Neural cell (in vitro differentiated cells): Measurements from ENCODE around the gene CFTR. TPM values are rescaled to one million over a fixed set of nuclear protein-coding genes. Genes with fewer than 3 reads are reported as not detected.

ENCODE experiments used
- H2AFZ ChIP-seq: fragments of 200-600, 300-800 bp; sonication (generic), shearing (Covaris generic); 2 replicates; pipeline ENCODE4 v1.6.0; 2014; ENCODE audit warnings: low read depth, mild to moderate bottlenecking, antibody characterized with exemption, low read length, moderate library complexity
- H3F3A ChIP-seq: fragments of 200-600 bp; shearing (Covaris generic); 2 replicates; pipeline ENCODE4 v1.6.1; 2016; ENCODE audit warnings: mild to moderate bottlenecking, moderate library complexity, mixed read lengths, antibody characterized with exemption, low read length; ENCODE audit not compliant: insufficient read depth, poor library complexity, severe bottlenecking
- H3K27ac ChIP-seq: fragments of 200-600, 300-800 bp; sonication (generic), shearing (Covaris generic); 2 replicates; pipeline ENCODE4 v1.5.1; 2014; ENCODE audit warnings: mild to moderate bottlenecking, low read length, moderate library complexity
- H3K27me3 ChIP-seq: fragments of 300-800, 200-600 bp; sonication (generic), shearing (Covaris generic); 2 replicates; pipeline ENCODE4 v1.6.0; 2014; ENCODE audit warnings: mild to moderate bottlenecking, low read depth, low read length, moderate library complexity; ENCODE audit not compliant: insufficient read depth
- H3K36me3 ChIP-seq: fragments of 300-800, 200-600 bp; sonication (generic), shearing (Covaris generic); 2 replicates; pipeline ENCODE4 v1.5.1; 2014; ENCODE audit warnings: mild to moderate bottlenecking, antibody characterized with exemption, low read length, moderate library complexity; ENCODE audit not compliant: insufficient read depth
- H3K4me2 ChIP-seq: fragments of 300-800, 200-600 bp; sonication (generic), shearing (Covaris generic); 2 replicates; pipeline ENCODE4 v1.6.0; 2014; ENCODE audit warnings: mild to moderate bottlenecking, low read length
- H3K4me3 ChIP-seq: fragments of 300-800, 200-600 bp; sonication (generic), shearing (Covaris generic); 2 replicates; pipeline ENCODE4 v1.5.1; 2014; ENCODE audit warnings: mild to moderate bottlenecking, low read length, moderate library complexity
- H3K79me2 ChIP-seq: fragments of 200-600 bp; shearing (Covaris generic); replicated peaks from 2 replicates; pipeline ENCODE4 v1.6.0; 2014; ENCODE audit warnings: mild to moderate bottlenecking, low read length, moderate library complexity; ENCODE audit not compliant: insufficient read depth
- H3K9ac ChIP-seq: fragments of 300-800, 200-600 bp; sonication (generic), shearing (Covaris generic); 2 replicates; pipeline ENCODE4 v1.6.1; 2016; ENCODE audit warnings: mild to moderate bottlenecking, low read length, mixed read lengths
- H3K9me2 ChIP-seq: fragments of 200-600 bp; shearing (Covaris generic); 2 replicates; pipeline ENCODE4 v1.6.1; 2016; ENCODE audit warnings: mild to moderate bottlenecking, low read length, mixed read lengths; ENCODE audit not compliant: insufficient read depth
- H3K9me3 ChIP-seq: fragments of 200-600, 300-800 bp; sonication (generic), shearing (Covaris generic); 2 replicates; pipeline ENCODE4 v1.6.1; 2016; ENCODE audit warnings: mild to moderate bottlenecking, mixed run types, low read length, moderate library complexity, mixed read lengths
- H4K20me1 ChIP-seq: fragments of 200-600 bp; shearing (Covaris generic); 2 replicates; pipeline ENCODE4 v1.6.1; 2016; ENCODE audit warnings: mild to moderate bottlenecking, mixed run types; ENCODE audit not compliant: insufficient read depth
- EP300 ChIP-seq: fragments of 450-650 bp; conservative IDR thresholded peaks from 2 replicates; pipeline ENCODE4 v1.6.1; 2014; ENCODE audit warnings: antibody characterized with exemption, mild to moderate bottlenecking, moderate library complexity; ENCODE audit not compliant: poor library complexity, severe bottlenecking
- EZH2 ChIP-seq: fragments of 200-600, 300-800 bp; shearing (Covaris generic), sonication (generic); IDR thresholded peaks from 2 replicates; pipeline ENCODE4 v1.6.1; 2014; ENCODE audit warnings: antibody characterized with exemption, low read length, borderline replicate concordance, mild to moderate bottlenecking; ENCODE audit not compliant: insufficient read depth, poor library complexity, severe bottlenecking
- MXI1 ChIP-seq: fragments of 450-650 bp; conservative IDR thresholded peaks from 2 replicates; pipeline ENCODE4 v1.6.1; 2014; ENCODE audit warnings: antibody characterized with exemption, mild to moderate bottlenecking; ENCODE audit not compliant: poor library complexity, severe bottlenecking
- POLR2AphosphoS5 ChIP-seq: IDR thresholded peaks from 2 replicates; pipeline ENCODE4 v1.6.1; 2012
- RAD21 ChIP-seq: fragments of 450-650 bp; conservative IDR thresholded peaks from 2 replicates; pipeline ENCODE4 v1.6.1; 2014; ENCODE audit warnings: antibody characterized with exemption, mild to moderate bottlenecking, moderate library complexity
- SMC3 ChIP-seq: fragments of 450-650 bp; conservative IDR thresholded peaks from 2 replicates; pipeline ENCODE4 v1.6.1; 2014; ENCODE audit warnings: antibody characterized with exemption, mild to moderate bottlenecking, moderate library complexity; ENCODE audit not compliant: poor library complexity
- TAF1 ChIP-seq: IDR thresholded peaks from 2 replicates; pipeline ENCODE4 v1.6.1; 2012; ENCODE audit warnings: low read depth
- polyA plus RNA-seq: library from polyadenylated mRNA; depleted of rRNA; stranded (reverse); fragments of >200 nt; gene quantifications from 2 replicates; pipeline ENCODE4 v1.2.3, GENCODE V29; 2014
- TF ChIP-seq, protein P1 (sequence below): IDR thresholded peaks from 2 replicates; pipeline ENCODE4 v1.6.1; 2012; ENCODE audit warnings: borderline replicate concordance
- TF ChIP-seq, protein P2 (sequence below): fragments of 450-650 bp; IDR thresholded peaks from 2 replicates; pipeline ENCODE4 v1.5.1; 2014; ENCODE audit warnings: antibody characterized with exemption, mild to moderate bottlenecking, moderate library complexity; ENCODE audit not compliant: poor library complexity, severe bottlenecking

CFTR gene
- polyA plus RNA-seq, 1 donor from 2014 or later: not detected

DNA sequence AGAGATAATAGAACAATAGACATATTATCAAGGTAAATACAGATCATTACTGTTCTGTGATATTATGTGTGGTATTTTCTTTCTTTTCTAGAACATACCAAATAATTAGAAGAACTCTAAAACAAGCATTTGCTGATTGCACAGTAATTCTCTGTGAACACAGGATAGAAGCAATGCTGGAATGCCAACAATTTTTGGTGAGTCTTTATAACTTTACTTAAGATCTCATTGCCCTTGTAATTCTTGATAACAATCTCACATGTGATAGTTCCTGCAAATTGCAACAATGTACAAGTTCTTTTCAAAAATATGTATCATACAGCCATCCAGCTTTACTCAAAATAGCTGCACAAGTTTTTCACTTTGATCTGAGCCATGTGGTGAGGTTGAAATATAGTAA is 185.5 kb downstream of the CFTR start:
- H3K4me3 ChIP-seq: no peak overlapping the region
- no peaks in the 10 kb centered on the region for H3K9me2 ChIP-seq
- H3F3A ChIP-seq: no peaks in the 10 kb centered on the region
- TF ChIP-seq MXI1: no peak
- TF ChIP-seq SMC3: no peak
- no peak for TF ChIP-seq RAD21
- no peak for TF ChIP-seq POLR2AphosphoS5
- TF ChIP-seq, protein P1, sequence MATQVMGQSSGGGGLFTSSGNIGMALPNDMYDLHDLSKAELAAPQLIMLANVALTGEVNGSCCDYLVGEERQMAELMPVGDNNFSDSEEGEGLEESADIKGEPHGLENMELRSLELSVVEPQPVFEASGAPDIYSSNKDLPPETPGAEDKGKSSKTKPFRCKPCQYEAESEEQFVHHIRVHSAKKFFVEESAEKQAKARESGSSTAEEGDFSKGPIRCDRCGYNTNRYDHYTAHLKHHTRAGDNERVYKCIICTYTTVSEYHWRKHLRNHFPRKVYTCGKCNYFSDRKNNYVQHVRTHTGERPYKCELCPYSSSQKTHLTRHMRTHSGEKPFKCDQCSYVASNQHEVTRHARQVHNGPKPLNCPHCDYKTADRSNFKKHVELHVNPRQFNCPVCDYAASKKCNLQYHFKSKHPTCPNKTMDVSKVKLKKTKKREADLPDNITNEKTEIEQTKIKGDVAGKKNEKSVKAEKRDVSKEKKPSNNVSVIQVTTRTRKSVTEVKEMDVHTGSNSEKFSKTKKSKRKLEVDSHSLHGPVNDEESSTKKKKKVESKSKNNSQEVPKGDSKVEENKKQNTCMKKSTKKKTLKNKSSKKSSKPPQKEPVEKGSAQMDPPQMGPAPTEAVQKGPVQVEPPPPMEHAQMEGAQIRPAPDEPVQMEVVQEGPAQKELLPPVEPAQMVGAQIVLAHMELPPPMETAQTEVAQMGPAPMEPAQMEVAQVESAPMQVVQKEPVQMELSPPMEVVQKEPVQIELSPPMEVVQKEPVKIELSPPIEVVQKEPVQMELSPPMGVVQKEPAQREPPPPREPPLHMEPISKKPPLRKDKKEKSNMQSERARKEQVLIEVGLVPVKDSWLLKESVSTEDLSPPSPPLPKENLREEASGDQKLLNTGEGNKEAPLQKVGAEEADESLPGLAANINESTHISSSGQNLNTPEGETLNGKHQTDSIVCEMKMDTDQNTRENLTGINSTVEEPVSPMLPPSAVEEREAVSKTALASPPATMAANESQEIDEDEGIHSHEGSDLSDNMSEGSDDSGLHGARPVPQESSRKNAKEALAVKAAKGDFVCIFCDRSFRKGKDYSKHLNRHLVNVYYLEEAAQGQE: no peak
- TF ChIP-seq, protein P2, sequence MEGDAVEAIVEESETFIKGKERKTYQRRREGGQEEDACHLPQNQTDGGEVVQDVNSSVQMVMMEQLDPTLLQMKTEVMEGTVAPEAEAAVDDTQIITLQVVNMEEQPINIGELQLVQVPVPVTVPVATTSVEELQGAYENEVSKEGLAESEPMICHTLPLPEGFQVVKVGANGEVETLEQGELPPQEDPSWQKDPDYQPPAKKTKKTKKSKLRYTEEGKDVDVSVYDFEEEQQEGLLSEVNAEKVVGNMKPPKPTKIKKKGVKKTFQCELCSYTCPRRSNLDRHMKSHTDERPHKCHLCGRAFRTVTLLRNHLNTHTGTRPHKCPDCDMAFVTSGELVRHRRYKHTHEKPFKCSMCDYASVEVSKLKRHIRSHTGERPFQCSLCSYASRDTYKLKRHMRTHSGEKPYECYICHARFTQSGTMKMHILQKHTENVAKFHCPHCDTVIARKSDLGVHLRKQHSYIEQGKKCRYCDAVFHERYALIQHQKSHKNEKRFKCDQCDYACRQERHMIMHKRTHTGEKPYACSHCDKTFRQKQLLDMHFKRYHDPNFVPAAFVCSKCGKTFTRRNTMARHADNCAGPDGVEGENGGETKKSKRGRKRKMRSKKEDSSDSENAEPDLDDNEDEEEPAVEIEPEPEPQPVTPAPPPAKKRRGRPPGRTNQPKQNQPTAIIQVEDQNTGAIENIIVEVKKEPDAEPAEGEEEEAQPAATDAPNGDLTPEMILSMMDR: no peak
- no peak for TF ChIP-seq EZH2
- TF ChIP-seq EP300: no peak
- no peak for TF ChIP-seq TAF1
- H3K27ac ChIP-seq: no peak overlapping the region
- H3K79me2 ChIP-seq: no peaks in the 10 kb centered on the region
- no peaks in the 10 kb centered on the region for H3K9me3 ChIP-seq
- H3K4me2 ChIP-seq: no peak overlapping the region
- H2AFZ ChIP-seq: no peak overlapping the region
- H3K27me3 ChIP-seq: no peaks in the 10 kb centered on the region
- no peak overlapping the region for H3K9ac ChIP-seq
- H3K36me3 ChIP-seq: no peaks in the 10 kb centered on the region
- no peaks in the 10 kb centered on the region for H4K20me1 ChIP-seq

DNA sequence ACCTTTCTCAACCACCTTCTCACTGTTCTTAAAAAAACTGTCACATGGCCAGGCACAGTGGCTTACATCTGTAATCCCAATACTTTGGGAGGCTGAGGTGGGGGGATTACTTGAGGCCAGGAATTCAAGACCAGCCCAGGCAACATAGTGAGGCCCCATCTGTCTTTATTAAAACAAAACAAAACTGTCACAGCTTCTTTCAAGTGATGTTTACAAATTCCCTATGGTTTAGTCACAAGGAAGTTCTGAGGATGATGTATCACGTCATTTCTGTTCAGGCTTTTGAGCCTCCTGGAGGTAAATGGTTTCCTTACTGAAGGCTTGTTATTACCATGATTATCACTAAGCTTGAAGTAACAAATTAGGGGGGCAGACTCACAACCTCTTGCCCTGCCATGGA is 186.2 kb downstream of the CFTR start:
- no peaks in the 10 kb centered on the region for H3K9me2 ChIP-seq
- no peaks in the 10 kb centered on the region for H3K36me3 ChIP-seq
- H2AFZ ChIP-seq: no peak overlapping the region
- TF ChIP-seq TAF1 (no peak), RAD21 (no peak), EZH2 (no peak), SMC3 (no peak), POLR2AphosphoS5 (no peak), EP300 (no peak), MXI1 (no peak)
- TF ChIP-seq, protein P1: no peak
- TF ChIP-seq, protein P2: no peak
- H3K27me3 ChIP-seq: no peaks in the 10 kb centered on the region
- no peak overlapping the region for H3K9ac ChIP-seq
- H3K4me3 ChIP-seq: no peak overlapping the region
- no peak overlapping the region for H3K4me2 ChIP-seq
- H3K9me3 ChIP-seq: no peaks in the 10 kb centered on the region
- H4K20me1 ChIP-seq: no peaks in the 10 kb centered on the region
- H3F3A ChIP-seq: no peaks in the 10 kb centered on the region
- no peak overlapping the region for H3K27ac ChIP-seq
- no peaks in the 10 kb centered on the region for H3K79me2 ChIP-seq
